Activated naive CD8-positive, alpha-beta T cell treated with anti-CD3 and anti-CD28 coated beads, Interleukin-2, amount 50 U/mL, for 24 hours (primary cell): Measurements from ENCODE around the gene CCDC57.

Source experiments
- ATAC-seq: fragments of 150-1000 bp; cut with Tn5 transposase; one replicate; pipeline ENCODE4 v1.10.0; 2021
- DNase-seq: peaks from one replicate; pipeline ENCODE4 v3.0.0; 2021
- H3K27ac Mint-ChIP-seq: one replicate; pipeline ENCODE4 v1.8.0; 2021; ENCODE audit warnings: mild to moderate bottlenecking, mixed read lengths
- H3K27me3 Mint-ChIP-seq: one replicate; pipeline ENCODE4 v1.8.0; 2021; ENCODE audit warnings: mixed read lengths
- H3K36me3 Mint-ChIP-seq: one replicate; pipeline ENCODE4 v1.8.0; 2021; ENCODE audit warnings: low read depth, mixed read lengths
- H3K4me1 Mint-ChIP-seq: one replicate; pipeline ENCODE4 v1.8.0; 2021; ENCODE audit warnings: mixed read lengths
- H3K4me3 Mint-ChIP-seq: one replicate; pipeline ENCODE4 v1.8.0; 2021; ENCODE audit warnings: mild to moderate bottlenecking, moderate library complexity, mixed read lengths
- H3K9me3 Mint-ChIP-seq: one replicate; pipeline ENCODE4 v1.8.0; 2021; ENCODE audit warnings: mixed read lengths

The CCDC57 gene

DNA sequence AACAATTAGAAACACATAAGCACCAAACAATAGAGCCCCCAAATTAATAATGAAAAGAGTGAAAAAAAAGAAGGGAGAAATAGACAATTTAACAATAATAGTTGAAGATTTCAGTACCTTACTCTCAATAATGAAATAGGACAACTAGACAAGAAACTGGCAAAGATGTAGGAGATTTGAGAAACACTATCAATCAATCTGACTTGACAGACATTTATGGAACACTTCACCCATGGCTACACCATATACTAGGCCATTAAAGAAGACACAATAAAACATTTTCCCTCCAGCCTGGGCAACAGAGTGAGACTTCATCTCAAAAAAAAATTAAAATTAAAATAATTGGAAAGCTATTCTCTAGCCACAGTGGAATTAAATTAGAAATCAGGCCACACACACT lies 142.0 kb downstream of the CCDC57 start:
- no peak for DNase-seq
- Mint-ChIP-seq H3K4me3 (no peak overlapping the region), H3K9me3 (no peaks in the 10 kb centered on the region), H3K27ac (no peak overlapping the region), H3K36me3 (no peaks in the 10 kb centered on the region), H3K4me1 (peaks cover 9% of the 10 kb centered on the region), H3K27me3 (no peaks in the 10 kb centered on the region)
- no peak for ATAC-seq

DNA sequence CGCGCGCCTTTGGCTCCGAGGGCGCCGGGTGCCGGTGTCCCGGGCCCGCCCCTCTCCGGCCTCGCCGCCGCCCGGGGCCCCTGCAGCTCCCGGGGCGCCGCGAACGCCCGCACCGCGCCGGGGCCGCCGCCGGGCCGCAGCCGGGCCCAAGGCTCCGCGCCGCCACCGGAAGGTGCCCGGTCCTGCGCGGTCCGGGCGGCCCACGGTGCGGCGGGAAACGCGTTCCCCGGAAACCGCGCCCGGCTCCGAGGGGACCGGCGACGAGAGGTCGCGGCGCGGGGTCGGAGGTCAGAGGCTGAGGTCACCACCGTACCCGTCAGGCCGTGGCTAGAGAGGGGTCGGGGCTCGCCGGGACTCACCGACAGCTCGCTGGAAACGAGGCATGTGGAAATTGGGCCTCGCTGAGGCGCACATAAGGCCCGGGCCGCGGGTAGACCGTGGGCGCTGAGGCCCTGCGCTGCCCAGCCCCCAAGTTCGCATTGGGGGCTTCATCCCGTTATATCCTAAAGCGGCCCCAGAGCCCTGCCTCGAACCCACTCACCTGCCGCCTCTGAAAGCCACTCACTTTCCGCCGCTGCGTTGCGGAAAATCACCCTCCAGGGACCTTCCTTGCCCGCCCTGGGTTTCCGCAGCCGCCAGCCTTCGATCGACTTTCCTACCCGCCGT lies 146.9 kb downstream of the CCDC57 start, which contains the start of gene DUS1L:
TSS of gene DUS1L (minus strand) at position 167 of the 666 bp plus-strand sequence. CDS start 745 bp downstream, outside the sequence.
- peak within 1 kb of the TSS; percentile 83 for H3K4me3 Mint-ChIP-seq
- peak within 1 kb of the TSS; percentile 87 for H3K27ac Mint-ChIP-seq
- no peaks in the 10 kb centered on the region for H3K9me3 Mint-ChIP-seq
- ATAC-seq (peak; percentile 77), DNase-seq (peak; percentile 81)
- no peaks in the 10 kb centered on the region for H3K36me3 Mint-ChIP-seq
- H3K27me3 Mint-ChIP-seq = no peaks in the 10 kb centered on the region
- peaks cover 16% of the 10 kb centered on the region for H3K4me1 Mint-ChIP-seq

DNA sequence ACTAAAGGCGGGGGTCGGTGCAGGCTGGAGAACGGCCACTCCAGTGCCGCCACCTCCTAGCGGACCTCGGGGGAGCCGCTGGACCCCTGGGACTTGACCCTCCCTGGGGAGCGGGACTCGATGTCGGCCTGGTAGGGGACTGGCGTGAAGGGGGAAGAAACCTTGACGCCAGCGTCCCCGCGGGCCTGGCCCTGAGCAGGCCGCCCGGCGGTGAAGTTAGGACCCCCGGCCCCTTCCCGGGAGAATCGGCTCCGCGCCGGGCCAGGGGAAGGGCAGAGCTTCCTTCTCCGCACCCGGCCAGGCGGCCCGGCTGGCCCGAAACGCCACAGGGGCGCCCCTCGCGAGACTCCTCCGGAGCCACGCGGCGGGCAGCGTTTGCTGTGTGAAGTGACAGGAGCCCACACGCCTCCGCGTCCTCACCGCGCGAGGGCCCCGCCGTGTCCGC lies 147.4 kb downstream of the CCDC57 start:
- Mint-ChIP-seq H3K4me3 (peak overlapping the region; percentile 74), H3K9me3 (no peaks in the 10 kb centered on the region), H3K27me3 (no peaks in the 10 kb centered on the region), H3K27ac (peak overlapping the region; percentile 31), H3K4me1 (peaks cover 16% of the 10 kb centered on the region), H3K36me3 (peaks cover under 1% of the 10 kb centered on the region)
- DNase-seq (peak; percentile 29), ATAC-seq (peak; percentile 35)

DNA sequence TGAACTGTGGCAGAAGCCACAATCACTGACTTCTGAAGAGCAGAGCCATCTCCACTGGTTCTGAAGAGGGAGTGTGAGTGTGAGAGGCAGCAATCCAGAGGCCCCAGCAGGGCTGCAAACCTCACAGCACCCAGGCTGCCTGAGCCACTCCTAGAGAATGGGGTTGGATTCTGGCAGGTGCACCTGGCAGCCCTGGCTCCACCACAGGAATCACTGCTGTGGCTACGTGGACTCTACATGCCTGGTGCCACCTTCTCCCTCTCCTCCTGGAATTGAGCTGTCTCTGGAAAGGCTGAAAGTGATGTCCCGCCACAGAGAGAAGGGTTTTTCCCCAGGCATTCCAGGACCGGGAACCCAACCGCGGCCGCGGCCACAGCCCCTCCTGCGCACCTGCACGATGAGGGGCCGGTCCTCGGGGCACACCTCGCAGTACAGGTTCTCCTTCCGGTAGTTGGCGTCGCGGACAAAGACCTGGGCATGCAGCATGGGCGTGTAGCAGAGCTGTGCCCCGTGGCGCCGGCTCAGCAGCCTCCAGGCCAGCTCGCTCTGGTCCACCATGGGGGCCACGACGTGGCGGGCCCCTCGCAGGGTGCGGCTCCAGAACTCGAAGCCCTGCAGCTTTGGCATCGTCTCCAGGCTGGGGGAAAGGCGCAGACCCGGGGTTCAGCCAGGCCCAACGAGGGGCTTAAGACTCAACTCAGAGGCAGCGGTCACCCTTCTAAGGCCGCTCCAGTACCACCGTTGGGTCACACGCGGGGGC lies 148.0 kb downstream of the CCDC57 start:
- Mint-ChIP-seq H3K27me3 (no peaks in the 10 kb centered on the region), H3K4me3 (peak overlapping the region; percentile 74), H3K9me3 (no peaks in the 10 kb centered on the region), H3K36me3 (peaks cover 2% of the 10 kb centered on the region), H3K4me1 (peaks cover 16% of the 10 kb centered on the region), H3K27ac (peak overlapping the region; percentile 71)
- DNase-seq = no peak
- no peak for ATAC-seq

DNA sequence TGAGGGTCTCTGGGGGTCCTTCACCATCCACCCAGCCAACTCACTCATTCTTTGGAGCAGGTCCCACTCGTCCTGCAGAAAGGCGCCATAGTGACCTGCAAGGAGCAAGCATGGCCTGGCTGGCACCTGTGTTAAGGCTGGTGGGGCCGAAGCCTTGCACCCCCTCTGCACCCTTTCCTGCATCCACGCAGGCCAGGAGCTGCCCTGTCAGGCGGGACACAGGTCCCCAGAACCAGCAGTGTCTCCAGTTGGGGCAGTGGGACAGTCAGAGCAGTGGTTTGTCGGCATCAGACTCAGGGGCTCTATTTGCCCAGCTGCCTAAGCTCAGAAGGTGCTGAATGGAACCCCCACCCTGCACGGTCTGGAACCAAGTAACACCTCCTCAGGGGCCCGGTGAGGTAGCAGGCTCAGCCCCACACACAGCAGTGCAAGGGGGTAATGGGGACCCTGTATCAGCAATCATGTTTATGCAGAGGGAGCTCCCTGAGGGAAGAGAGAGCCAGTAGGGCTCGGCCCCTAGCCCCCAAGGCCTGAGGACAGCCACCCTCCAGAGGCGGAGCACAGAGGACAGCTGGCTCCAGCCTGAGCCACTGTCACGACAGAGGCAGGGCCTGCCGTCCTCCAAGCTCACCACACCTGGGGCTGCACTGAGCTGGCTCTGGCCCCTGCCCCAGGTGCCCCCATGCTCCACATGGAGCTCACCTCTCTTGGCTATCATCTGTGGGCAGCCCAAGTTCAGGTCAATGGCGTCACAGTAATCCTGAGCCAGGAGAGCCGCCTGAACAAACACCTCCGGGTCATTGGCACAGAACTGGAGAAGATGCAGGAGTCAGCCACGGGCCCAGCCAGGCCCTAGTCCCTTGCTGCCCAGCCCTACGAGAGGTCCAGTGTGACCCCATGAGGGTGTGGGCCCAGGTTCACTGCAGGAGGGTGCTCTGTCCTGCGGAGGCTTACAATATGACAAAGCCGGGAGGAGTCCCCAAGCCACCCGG lies 148.9 kb downstream of the CCDC57 start:
- peaks cover 2% of the 10 kb centered on the region for H3K36me3 Mint-ChIP-seq
- no peak for DNase-seq

DNA sequence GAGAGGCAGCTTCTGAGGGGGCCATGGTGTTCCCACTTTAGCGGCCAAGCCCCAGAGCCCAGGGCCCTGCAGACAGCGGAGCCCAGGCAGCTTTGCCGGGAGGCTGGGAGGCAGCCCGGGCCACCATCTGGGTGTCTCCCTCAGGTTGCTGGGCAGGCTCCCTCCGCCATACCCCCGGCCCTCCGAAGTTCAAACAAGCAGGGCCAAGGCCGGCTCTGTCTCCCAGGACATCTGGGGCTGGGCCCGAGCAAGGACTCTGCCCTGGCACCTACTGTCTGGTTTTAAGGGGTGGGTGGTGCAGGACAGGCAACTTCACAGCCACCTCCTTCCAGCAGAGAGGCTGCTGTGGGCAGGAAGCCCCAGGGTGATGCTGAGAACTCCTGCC lies 149.7 kb downstream of the CCDC57 start:
- Mint-ChIP-seq H3K4me3 (no peak overlapping the region), H3K27ac (no peak overlapping the region), H3K27me3 (no peaks in the 10 kb centered on the region), H3K9me3 (no peaks in the 10 kb centered on the region), H3K36me3 (peaks cover 2% of the 10 kb centered on the region), H3K4me1 (peaks cover 16% of the 10 kb centered on the region)
- DNase-seq = no peak
- ATAC-seq = no peak

More for the DNA sequence above, 148.9 kb downstream of the CCDC57 start:
- peak overlapping the region; percentile 71 for H3K27ac Mint-ChIP-seq
- no peak for ATAC-seq
- no peaks in the 10 kb centered on the region for H3K9me3 Mint-ChIP-seq
- H3K27me3 Mint-ChIP-seq = no peaks in the 10 kb centered on the region
- H3K4me1 Mint-ChIP-seq = peaks cover 16% of the 10 kb centered on the region
- peak overlapping the region; percentile 74 for H3K4me3 Mint-ChIP-seq

DNA sequence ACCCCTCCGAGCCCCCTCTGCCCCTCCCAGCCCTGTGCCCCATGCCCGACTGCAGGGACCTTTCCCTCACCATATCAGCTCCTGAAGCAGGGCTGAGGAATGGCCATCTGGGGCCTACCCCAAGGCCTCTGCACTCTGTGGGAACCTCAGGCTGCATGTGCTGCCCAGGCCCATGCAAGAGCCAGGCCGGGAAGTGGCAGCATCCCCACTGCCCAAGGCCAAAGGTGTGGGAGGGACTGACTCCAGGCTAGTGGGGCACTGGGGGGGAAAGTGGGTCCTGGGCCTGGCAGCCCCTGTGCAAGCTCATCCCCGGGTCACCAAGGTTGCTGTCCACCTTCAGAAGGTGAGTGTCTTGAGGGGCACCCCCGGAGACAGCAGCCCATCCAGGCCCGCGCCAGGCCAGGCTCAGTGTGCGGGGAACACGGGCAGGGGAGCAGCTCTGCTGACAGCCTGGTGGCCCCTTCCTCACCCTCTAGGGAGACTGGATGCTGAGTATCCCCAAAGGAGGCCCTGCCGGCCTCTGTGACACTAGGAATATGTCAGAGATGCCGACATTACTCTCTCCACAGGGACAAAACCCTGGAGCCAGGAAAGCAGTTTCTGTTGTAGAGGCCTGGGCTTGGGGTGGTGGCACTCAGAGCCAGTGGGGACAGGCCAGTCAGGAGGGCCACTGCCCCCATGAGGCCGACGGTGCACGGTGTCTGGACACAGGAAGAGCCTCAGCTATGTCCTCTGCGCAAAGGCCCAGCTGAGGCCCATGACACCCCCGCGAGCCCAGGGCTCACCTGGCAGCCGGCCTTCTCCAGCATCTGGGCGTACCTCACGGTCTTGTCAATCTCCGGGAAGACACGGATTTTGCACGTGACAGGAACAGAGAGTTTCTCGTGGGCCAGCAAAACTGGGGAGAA lies 150.3 kb downstream of the CCDC57 start:
- Mint-ChIP-seq H3K27ac (no peak overlapping the region), H3K9me3 (no peaks in the 10 kb centered on the region), H3K4me3 (no peak overlapping the region), H3K4me1 (peaks cover 16% of the 10 kb centered on the region), H3K36me3 (peaks cover 5% of the 10 kb centered on the region), H3K27me3 (no peaks in the 10 kb centered on the region)
- no peak for ATAC-seq
- no peak for DNase-seq

DNA sequence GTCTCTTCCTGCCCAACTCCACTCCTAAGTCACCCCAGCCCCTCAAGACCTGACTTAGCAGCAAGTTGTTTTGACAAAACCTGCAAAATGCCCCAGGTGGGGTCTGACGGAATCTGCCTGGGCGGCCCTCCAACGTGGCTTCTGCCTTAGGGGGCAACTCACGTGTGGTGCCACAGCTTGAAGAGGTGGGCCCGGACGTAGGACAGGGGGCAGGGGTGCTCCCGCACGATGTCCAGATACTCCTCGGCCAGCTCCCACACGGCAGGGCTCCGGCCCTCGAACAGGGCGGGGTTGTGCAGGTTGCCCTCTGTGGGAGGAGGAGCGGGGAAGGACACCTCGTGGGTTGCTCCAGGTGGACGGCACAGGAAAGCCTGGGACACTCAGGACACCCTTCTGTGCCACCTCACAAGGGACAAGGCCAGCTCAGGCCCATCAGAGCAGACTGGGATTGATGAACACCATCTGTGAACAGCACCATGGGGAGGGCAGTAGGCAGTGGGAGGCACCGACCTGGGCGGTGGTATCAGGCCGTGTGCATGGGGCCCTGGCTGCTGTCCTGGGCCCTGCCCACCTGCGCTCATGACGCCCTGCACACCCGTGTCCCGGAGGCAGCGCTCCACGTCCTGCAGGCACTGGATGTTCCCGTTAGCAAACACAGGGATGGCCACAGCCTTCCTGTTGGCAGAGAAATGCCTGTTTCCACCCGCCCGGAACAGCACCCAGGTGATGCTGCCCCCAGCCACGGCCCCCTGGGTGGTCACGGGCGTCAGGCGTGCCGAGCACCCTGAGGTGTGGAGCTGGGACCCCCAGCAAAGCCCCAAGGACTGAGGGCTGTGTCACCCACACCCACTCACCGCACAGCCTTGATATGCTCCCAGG lies 151.4 kb downstream of the CCDC57 start:
- Mint-ChIP-seq H3K4me3 (no peak overlapping the region), H3K27me3 (no peaks in the 10 kb centered on the region), H3K36me3 (peaks cover 5% of the 10 kb centered on the region), H3K27ac (no peak overlapping the region), H3K4me1 (peaks cover 11% of the 10 kb centered on the region), H3K9me3 (no peaks in the 10 kb centered on the region)
- ATAC-seq = no peak
- DNase-seq = no peak

DNA sequence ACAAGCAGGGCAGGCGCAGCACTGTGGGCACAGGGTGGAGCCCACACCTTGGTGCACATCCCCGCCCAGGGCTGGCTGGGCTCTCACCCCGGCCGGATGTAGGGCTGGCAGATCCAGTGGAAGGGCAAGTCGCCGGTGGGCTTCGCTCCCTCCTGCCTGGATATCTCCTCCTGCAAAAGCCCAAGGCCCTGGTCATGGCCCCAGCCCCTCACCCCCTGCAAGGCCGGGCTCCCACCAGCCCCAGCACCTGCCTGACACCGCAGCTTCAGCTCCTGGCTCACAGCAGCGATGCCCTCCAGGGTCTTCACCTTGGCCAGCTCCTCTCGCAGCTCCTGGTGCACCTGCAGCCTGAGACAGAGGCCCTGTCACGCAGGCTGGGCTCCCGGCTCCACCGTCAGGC lies 152.0 kb downstream of the CCDC57 start:
- Mint-ChIP-seq H3K27ac (no peak overlapping the region), H3K4me1 (peaks cover 7% of the 10 kb centered on the region), H3K4me3 (no peak overlapping the region), H3K36me3 (peaks cover 7% of the 10 kb centered on the region), H3K27me3 (no peaks in the 10 kb centered on the region), H3K9me3 (no peaks in the 10 kb centered on the region)
- DNase-seq (no peak), ATAC-seq (no peak)

DNA sequence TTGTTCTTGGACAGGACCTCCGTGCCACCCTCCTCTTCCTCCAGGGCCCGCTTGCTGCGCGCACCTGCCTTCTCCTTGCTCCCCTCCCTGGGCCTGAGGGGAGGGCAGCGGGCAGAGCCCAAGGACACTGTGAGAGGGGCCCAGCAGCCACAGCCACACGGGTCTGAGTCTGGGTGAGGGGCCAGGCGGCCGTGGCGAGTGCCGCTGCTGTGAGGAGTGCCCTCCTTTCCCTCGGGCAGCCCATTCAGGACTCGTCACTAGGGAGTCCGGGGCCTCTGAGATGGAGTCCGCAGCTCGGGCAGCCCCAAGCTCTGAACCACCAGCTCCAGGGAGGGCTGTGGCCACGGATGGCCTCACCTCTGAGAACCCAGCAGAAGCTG lies 152.7 kb downstream of the CCDC57 start:
- DNase-seq (no peak), ATAC-seq (no peak)
- Mint-ChIP-seq H3K27ac (no peak overlapping the region), H3K9me3 (no peaks in the 10 kb centered on the region), H3K4me3 (no peak overlapping the region), H3K36me3 (peaks cover 7% of the 10 kb centered on the region), H3K4me1 (peaks cover 7% of the 10 kb centered on the region), H3K27me3 (no peaks in the 10 kb centered on the region)

DNA sequence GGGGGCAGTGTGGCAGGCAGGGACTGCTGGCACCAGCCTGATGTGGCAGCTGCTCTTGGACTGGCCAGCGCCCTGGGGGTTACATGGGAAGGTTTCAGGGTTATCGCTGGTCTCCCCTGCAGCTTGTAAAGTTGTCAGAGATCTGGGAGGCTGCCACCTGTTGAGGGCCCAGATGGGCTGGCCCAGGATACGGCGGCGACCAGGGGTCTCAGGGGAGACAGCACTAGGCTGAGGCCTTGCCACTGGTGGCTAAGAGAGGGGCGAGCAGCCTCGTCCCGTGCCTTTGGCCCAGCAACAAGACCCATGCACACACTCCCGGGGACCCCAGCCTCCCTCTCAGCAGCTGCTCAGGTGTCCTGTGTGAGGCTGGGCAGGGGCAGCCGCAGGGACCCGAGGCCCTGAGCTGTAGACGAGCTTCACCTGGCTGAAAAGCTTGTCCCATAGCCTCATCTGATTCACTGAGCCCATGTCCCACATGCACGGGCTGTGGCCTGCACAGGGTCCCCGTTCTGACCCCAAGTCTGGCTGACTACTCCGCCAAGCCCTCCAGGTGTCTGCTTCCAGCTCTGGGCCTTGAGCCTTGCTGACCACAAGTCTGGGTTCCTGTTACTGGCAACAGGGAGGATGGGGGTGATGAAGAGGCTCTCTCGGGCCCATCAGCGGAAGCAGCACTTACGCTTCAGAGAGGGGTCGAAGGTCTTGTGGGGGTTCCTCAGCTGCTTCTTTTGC lies 153.2 kb downstream of the CCDC57 start:
- no peak for ATAC-seq
- no peak overlapping the region for H3K27ac Mint-ChIP-seq

DNA sequence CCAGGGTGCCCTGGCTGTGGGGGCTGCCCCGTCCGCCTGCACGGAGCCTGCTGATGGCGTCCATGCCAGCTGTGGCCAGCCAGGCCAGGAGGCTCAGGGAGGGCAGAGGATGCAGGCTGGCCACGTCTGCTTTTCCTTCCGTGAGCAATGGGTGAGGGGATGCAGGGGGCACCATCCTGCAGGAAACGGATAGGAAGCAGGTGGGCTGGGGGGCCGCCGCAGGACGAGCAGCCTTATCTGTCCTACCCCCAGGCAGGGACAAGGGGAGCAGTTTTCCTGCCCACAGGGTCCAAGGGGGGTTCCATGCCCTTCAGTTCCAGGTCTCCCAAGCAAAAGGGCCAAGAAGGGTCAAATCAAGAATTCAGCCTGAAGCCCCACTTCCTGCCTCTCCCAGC lies 153.8 kb downstream of the CCDC57 start:
- peaks cover under 1% of the 10 kb centered on the region for H3K4me1 Mint-ChIP-seq
- no peaks in the 10 kb centered on the region for H3K27me3 Mint-ChIP-seq
- ATAC-seq (no peak), DNase-seq (no peak)
- H3K27ac Mint-ChIP-seq = no peak overlapping the region
- H3K9me3 Mint-ChIP-seq = no peaks in the 10 kb centered on the region
- no peak overlapping the region for H3K4me3 Mint-ChIP-seq
- H3K36me3 Mint-ChIP-seq = peaks cover 7% of the 10 kb centered on the region

More for the DNA sequence above, 153.2 kb downstream of the CCDC57 start:
- Mint-ChIP-seq H3K36me3 (peaks cover 7% of the 10 kb centered on the region), H3K4me1 (peaks cover 6% of the 10 kb centered on the region), H3K4me3 (no peak overlapping the region), H3K27me3 (no peaks in the 10 kb centered on the region), H3K9me3 (no peaks in the 10 kb centered on the region)
- DNase-seq = no peak
